Subcutaneous abdominal adipose tissue (tissue), 5 donors: ENCODE measurements around the gene FILIP1L.

ENCODE experiments used
- H3K27ac ChIP-seq: one replicate; pipeline ENCODE4 v1.7.0; 2013; ENCODE audit warnings: low read depth, mild to moderate bottlenecking, inconsistent platforms, low read length, moderate library complexity
- H3K27me3 ChIP-seq, 5 donors: one replicate each; pipeline ENCODE4 v1.7.0; 2013; ENCODE audit warnings: low read length in 5 of 5, inconsistent platforms in 1 of 5; ENCODE audit not compliant: control insufficient read depth in 5 of 5, insufficient read depth in 4 of 5
- H3K36me3 ChIP-seq, 5 donors: one replicate each; pipeline ENCODE4 v1.7.0; 2013; ENCODE audit warnings: low read length in 5 of 5; ENCODE audit not compliant: control insufficient read depth in 5 of 5, insufficient read depth in 5 of 5
- H3K4me1 ChIP-seq, 5 donors: one replicate each; pipeline ENCODE4 v1.7.0; 2013; ENCODE audit warnings: low read length in 5 of 5, mild to moderate bottlenecking in 3 of 5, moderate library complexity in 1 of 5; ENCODE audit not compliant: control insufficient read depth in 5 of 5, insufficient read depth in 5 of 5
- H3K4me3 ChIP-seq, 5 donors: one replicate each; pipeline ENCODE4 v1.7.0; 2013; ENCODE audit warnings: low read length in 5 of 5, low read depth in 1 of 5
- H3K9ac ChIP-seq, 5 donors: one replicate each; pipeline ENCODE4 v1.7.0; 2013; ENCODE audit warnings: low read length in 5 of 5, mild to moderate bottlenecking in 4 of 5, moderate library complexity in 3 of 5
- H3K9me3 ChIP-seq, 5 donors: one replicate each; pipeline ENCODE4 v1.7.0; 2013; ENCODE audit warnings: low read length in 5 of 5; ENCODE audit not compliant: control insufficient read depth in 5 of 5
- donor health status: healthy.
- donor health status: healthy.
- donor health status: healthy.
- donor health status: healthy.
- donor health status: healthy.

FILIP1L gene

GRCh38 chr3:99817437-99818240, 296.7 kb downstream of the FILIP1L start, which contains the start of gene CMSS1:
Gene CMSS1 (plus strand): TSS chr3:99817862.
- no peaks in the 10 kb centered on the region for H3K9me3 ChIP-seq
- peak within 1 kb of the TSS; percentile 92 for H3K27ac ChIP-seq
- peaks cover 3 to 21% (median 16%) of the 10 kb centered on the region in 5 donors for H3K4me1 ChIP-seq
- H3K9ac ChIP-seq, result peak within 1 kb of the TSS; percentile 85 to 92 (median 89)
- no peaks in the 10 kb centered on the region for H3K36me3 ChIP-seq
- H3K27me3 ChIP-seq, result no peaks in the 10 kb centered on the region
- peak within 1 kb of the TSS; percentile 85 to 95 (median 90) for H3K4me3 ChIP-seq

DNA sequence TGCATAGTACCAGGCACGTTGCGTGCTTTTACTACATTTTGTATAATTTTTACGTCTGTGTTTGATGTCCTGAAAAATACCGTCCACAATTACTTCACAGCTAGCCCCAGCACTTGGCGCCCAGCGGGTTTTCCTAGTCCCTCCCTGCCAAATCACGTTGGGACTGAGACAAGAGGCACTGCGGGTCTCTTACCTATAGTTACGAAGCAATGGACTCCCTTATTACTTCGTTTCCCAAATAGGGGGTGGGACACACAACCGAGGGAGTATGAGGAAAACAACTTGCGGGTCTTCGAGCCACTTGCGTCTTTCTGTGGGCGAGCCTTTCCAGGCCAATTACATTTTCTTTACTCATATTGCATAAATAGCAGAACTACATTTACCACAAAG, 297.3 kb downstream of the FILIP1L start:
- H3K36me3 ChIP-seq, result no peaks in the 10 kb centered on the region
- H3K9me3 ChIP-seq, result no peaks in the 10 kb centered on the region
- H3K27ac ChIP-seq, result peak overlapping the region; percentile 92
- peak overlapping the region; percentile 85 to 95 (median 90) for H3K4me3 ChIP-seq
- H3K27me3 ChIP-seq, result no peaks in the 10 kb centered on the region
- peak overlapping the region; percentile 85 to 92 (median 89) for H3K9ac ChIP-seq
- H3K4me1 ChIP-seq, result peaks cover 3 to 21% (median 16%) of the 10 kb centered on the region in 5 donors

- Histone ChIP-seq H3K27me3 (no peaks in the 10 kb centered on the region), H3K9me3 (peaks cover 0 to 1% (median 0%) of the 10 kb centered on the region in 5 donors), H3K4me3 (no peak overlapping the region), H3K4me1 (peaks cover 0 to 3% (median 0%) of the 10 kb centered on the region in 5 donors), H3K36me3 (no peaks in the 10 kb centered on the region), H3K27ac (no peak overlapping the region), H3K9ac (no peak overlapping the region)
These were observed 303.9 kb downstream of the FILIP1L start for GRCh38 chr3:99810403-99810802.

DNA sequence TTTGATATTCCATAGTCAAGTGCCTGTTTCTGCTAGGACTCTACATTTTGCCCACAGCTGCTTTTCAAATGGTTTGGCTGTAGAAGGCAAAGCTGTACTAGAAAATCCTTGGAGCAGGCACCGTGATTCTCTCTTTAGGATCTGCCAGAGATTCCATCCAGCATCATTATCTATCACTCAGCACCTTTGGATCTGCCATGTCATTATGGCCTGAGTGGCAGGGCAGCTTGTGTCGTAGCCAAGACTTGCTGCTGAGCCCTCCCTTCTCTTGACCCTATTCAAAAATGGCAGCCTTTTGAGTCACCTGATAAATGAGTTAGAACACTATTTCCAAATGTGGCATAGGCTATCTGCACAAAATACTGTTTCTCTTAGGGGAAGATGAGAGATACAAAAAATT, 304.7 kb downstream of the FILIP1L start:
- peaks cover 2 to 10% (median 7%) of the 10 kb centered on the region in 5 donors for H3K9me3 ChIP-seq
- no peak overlapping the region for H3K4me3 ChIP-seq
- no peaks in the 10 kb centered on the region for H3K27me3 ChIP-seq
- no peak overlapping the region for H3K9ac ChIP-seq
- peaks cover 0 to 3% (median 0%) of the 10 kb centered on the region in 5 donors for H3K4me1 ChIP-seq
- H3K27ac ChIP-seq, result no peak overlapping the region
- no peaks in the 10 kb centered on the region for H3K36me3 ChIP-seq

- Histone ChIP-seq H3K4me1 (peaks cover 0 to 3% (median 0%) of the 10 kb centered on the region in 5 donors), H3K36me3 (no peaks in the 10 kb centered on the region), H3K27me3 (no peaks in the 10 kb centered on the region), H3K9ac (no peak overlapping the region), H3K9me3 (peaks cover 2 to 10% (median 7%) of the 10 kb centered on the region in 5 donors), H3K27ac (no peak overlapping the region), H3K4me3 (no peak overlapping the region)
These were observed 306.0 kb downstream of the FILIP1L start for GRCh38 chr3:99808163-99808794.

- H3K9ac ChIP-seq, result no peak overlapping the region
- H3K27me3 ChIP-seq, result no peaks in the 10 kb centered on the region
- H3K27ac ChIP-seq, result no peak overlapping the region
- no peaks in the 10 kb centered on the region for H3K36me3 ChIP-seq
- peaks cover 0 to 3% (median 0%) of the 10 kb centered on the region in 5 donors for H3K4me1 ChIP-seq
- H3K9me3 ChIP-seq, result peaks cover 2 to 10% (median 7%) of the 10 kb centered on the region in 5 donors
- no peak overlapping the region for H3K4me3 ChIP-seq
These were observed 309.1 kb downstream of the FILIP1L start for GRCh38 chr3:99805160-99805559.

DNA sequence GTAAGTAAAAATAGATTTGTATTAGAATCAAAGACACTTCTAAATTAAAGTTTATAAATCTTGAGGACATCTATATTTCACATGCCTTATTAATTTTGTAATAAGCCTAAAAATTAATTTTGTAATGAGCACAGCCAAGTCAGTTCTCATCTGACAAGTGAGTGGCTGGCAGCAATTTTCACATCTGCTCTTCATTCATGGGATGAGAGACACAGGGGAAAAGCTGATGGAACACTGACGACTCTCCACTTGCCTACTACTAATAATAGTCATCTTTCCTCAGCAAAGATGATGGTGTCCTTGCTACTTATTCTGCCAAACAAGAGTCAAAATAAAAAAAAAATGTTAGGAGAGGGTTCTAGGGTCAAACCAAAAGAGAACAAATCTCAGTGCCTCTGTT, 311.0 kb downstream of the FILIP1L start:
- H3K27me3 ChIP-seq, result no peaks in the 10 kb centered on the region
- peaks cover 0 to 3% (median 0%) of the 10 kb centered on the region in 5 donors for H3K4me1 ChIP-seq
- H3K9me3 ChIP-seq, result peaks cover 2 to 10% (median 7%) of the 10 kb centered on the region in 5 donors
- no peaks in the 10 kb centered on the region for H3K36me3 ChIP-seq
- H3K9ac ChIP-seq, result no peak overlapping the region
- H3K27ac ChIP-seq, result no peak overlapping the region
- H3K4me3 ChIP-seq, result no peak overlapping the region

DNA sequence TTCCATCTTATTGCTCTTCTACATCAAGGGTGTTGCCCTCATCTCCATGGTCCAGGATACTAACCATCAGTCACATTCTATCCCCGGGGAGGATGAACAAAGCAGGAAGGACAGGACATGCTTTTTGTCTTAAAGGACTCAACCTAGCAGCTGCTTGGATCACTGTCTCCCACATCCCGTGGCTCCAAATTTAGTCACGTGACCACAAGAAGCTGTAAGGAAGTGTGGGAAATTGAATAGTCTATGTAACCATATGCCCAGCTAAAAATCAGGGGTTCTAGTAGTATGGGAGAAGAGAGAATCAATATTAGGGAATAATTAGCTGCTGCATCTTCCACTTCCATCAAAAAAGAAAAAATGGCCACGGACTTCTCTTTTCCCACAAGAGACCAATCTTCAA, 314.9 kb downstream of the FILIP1L start:
- Histone ChIP-seq H3K4me1 (no peaks in the 10 kb centered on the region), H3K9me3 (no peaks in the 10 kb centered on the region), H3K9ac (no peak overlapping the region)

GRCh38 chr3:99795573-99795972, 318.7 kb downstream of the FILIP1L start:
- Histone ChIP-seq H3K27ac (no peak overlapping the region), H3K9ac (no peak overlapping the region), H3K27me3 (no peaks in the 10 kb centered on the region), H3K36me3 (peaks cover 0 to 5% (median 0%) of the 10 kb centered on the region in 5 donors), H3K4me1 (peaks cover 0 to 9% (median 3%) of the 10 kb centered on the region in 5 donors), H3K9me3 (no peaks in the 10 kb centered on the region), H3K4me3 (no peak overlapping the region)

More for the DNA sequence above, 314.9 kb downstream of the FILIP1L start:
- H3K27me3 ChIP-seq, result no peaks in the 10 kb centered on the region
- H3K27ac ChIP-seq, result no peak overlapping the region
- H3K4me3 ChIP-seq, result no peak overlapping the region
- H3K36me3 ChIP-seq, result peaks cover 0 to 5% (median 0%) of the 10 kb centered on the region in 5 donors

DNA sequence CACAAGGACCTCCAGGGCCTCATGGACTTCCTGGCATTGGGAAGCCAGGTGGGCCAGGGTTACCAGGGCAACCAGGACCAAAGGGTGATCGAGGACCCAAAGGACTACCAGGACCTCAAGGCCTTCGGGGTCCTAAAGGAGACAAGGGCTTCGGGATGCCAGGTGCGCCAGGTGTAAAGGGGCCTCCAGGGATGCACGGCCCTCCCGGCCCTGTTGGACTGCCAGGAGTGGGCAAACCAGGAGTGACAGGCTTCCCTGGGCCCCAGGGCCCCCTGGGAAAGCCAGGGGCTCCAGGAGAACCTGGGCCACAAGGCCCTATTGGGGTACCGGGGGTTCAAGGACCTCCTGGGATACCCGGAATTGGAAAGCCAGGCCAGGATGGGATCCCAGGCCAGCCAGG, 319.8 kb downstream of the FILIP1L start:
- Histone ChIP-seq H3K36me3 (peaks cover 0 to 5% (median 0%) of the 10 kb centered on the region in 5 donors), H3K27me3 (no peaks in the 10 kb centered on the region), H3K9ac (no peak overlapping the region), H3K9me3 (no peaks in the 10 kb centered on the region), H3K4me3 (no peak overlapping the region), H3K27ac (no peak overlapping the region), H3K4me1 (peaks cover 0 to 20% (median 13%) of the 10 kb centered on the region in 5 donors)
